Sigmoid colon (tissue), 7 donors: Measurements from ENCODE around the gene ZBED5. TPM values are rescaled to one million over a fixed set of nuclear protein-coding genes. Genes with fewer than 3 reads are reported as not detected.

Experiments
- DNase-seq: peaks from one replicate; pipeline ENCODE4 v3.0.0-alpha.2; 2019
- H3K27ac ChIP-seq, 4 donors: fragments of 200-600 bp; sonication (generic); one replicate each; pipeline ENCODE4 v1.5.1; 2016 to 2019; ENCODE audit warnings: mild to moderate bottlenecking in 1 of 4
- H3K27me3 ChIP-seq, 3 donors: fragments of 200-600 bp; sonication (generic); one replicate each; pipeline ENCODE4 v1.5.1; 2019; ENCODE audit warnings: mild to moderate bottlenecking in 1 of 3
- H3K36me3 ChIP-seq, 4 donors: fragments of 200-600 bp; sonication (generic); one replicate each; pipeline ENCODE4 v1.5.1; 2016 to 2019
- H3K4me1 ChIP-seq, 4 donors: fragments of 200-600 bp; sonication (generic); one replicate each; pipeline ENCODE4 v1.5.1; 2017 to 2019
- H3K4me3 ChIP-seq, 4 donors: fragments of 200-600 bp; sonication (generic); one replicate each; pipeline ENCODE4 v1.5.1; 2017 to 2019; ENCODE audit warnings: mild to moderate bottlenecking in 2 of 4, moderate library complexity in 1 of 4
- H3K9me3 ChIP-seq, 4 donors: fragments of 200-600 bp in 3 of 4; sonication (generic) in 3 of 4; one replicate each; pipeline versions ENCODE4 v1.5.1 to v1.6.1; 2013 to 2019
- EP300 ChIP-seq, 4 donors: sonication (generic); formaldehyde crosslinking; IDR thresholded peaks; one replicate each; pipeline ENCODE4 v1.6.1; 2017; ENCODE audit warnings: antibody characterized with exemption in 4 of 4
- POLR2A ChIP-seq, 2 donors: fragments of 450-650 bp; IDR thresholded peaks; one replicate each; pipeline ENCODE4 v1.6.1; 2016; ENCODE audit warnings: antibody characterized with exemption in 2 of 2, mild to moderate bottlenecking in 2 of 2, moderate library complexity in 2 of 2
- POLR2AphosphoS5 ChIP-seq, 4 donors: sonication (generic); formaldehyde crosslinking; IDR thresholded peaks; one replicate each; pipeline ENCODE4 v1.6.1; 2017; ENCODE audit warnings: antibody characterized with exemption in 4 of 4
- WGBS, 2 donors: extraction: QIAGEN DNeasy Blood & Tissue Kit; methylation state at CpG; one replicate each; pipeline ENCODE4 v1.1.7; 2013; 5-methylcytosine and 5-hydroxymethylcytosine counted together
- intact Hi-C: fragments of 100-400 bp; cut with DNase I; formaldehyde crosslinking; loops from one replicate; pipeline ENCODE4 v1.15.1; 2023
- polyA plus RNA-seq, 3 donors: library from polyadenylated mRNA; stranded (reverse); fragments of 200-250 nt; gene quantifications; one replicate each; pipeline ENCODE4 v1.2.3, GENCODE V29; 2013
- total RNA-seq, 4 donors: library from RNA; depleted of rRNA; stranded (reverse); fragments of >200 nt; gene quantifications; one replicate each; pipeline ENCODE4 v1.1.0, GENCODE V29; 2016
- TF ChIP-seq, protein P1 (sequence below), 4 experiments: fragments of 450-650 bp in 3 of 4; fragments of 200-600 bp in 1 of 4; IDR thresholded peaks; one replicate each; pipeline ENCODE4 v1.5.1; 2016 to 2019; ENCODE audit warnings: antibody characterized with exemption in 4 of 4, mild to moderate bottlenecking in 3 of 4, moderate library complexity in 2 of 4
- donor health status: healthy with polysubstance abuse.
- donor health status: Bipolar disorder and iron deficiency.
- donor health status: healthy.

Gene ZBED5
- total and polyA plus RNA-seq, 7 donors, result 9.0 to 51.7 (median 34.9) TPM

- no peaks in the 10 kb centered on the region for H3K27me3 ChIP-seq
- peaks cover 0 to 47% (median 39%) of the 10 kb centered on the region in 4 donors for H3K4me1 ChIP-seq
- intact Hi-C loops, result no loop called here
- no peak for TF ChIP-seq EP300 (IDR thresholded peaks at IDR 0.05)
- no peak for TF ChIP-seq POLR2A (IDR thresholded peaks at IDR 0.05)
- TF ChIP-seq POLR2AphosphoS5 (IDR thresholded peaks at IDR 0.05), result no peak
- TF ChIP-seq, protein P1, sequence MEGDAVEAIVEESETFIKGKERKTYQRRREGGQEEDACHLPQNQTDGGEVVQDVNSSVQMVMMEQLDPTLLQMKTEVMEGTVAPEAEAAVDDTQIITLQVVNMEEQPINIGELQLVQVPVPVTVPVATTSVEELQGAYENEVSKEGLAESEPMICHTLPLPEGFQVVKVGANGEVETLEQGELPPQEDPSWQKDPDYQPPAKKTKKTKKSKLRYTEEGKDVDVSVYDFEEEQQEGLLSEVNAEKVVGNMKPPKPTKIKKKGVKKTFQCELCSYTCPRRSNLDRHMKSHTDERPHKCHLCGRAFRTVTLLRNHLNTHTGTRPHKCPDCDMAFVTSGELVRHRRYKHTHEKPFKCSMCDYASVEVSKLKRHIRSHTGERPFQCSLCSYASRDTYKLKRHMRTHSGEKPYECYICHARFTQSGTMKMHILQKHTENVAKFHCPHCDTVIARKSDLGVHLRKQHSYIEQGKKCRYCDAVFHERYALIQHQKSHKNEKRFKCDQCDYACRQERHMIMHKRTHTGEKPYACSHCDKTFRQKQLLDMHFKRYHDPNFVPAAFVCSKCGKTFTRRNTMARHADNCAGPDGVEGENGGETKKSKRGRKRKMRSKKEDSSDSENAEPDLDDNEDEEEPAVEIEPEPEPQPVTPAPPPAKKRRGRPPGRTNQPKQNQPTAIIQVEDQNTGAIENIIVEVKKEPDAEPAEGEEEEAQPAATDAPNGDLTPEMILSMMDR (IDR thresholded peaks at IDR 0.05), result no peak
- H3K9me3 ChIP-seq, result no peaks in the 10 kb centered on the region
- H3K4me3 ChIP-seq, result no peak overlapping the region
- WGBS, 2 donors, result 87 to 91% methylated on average over 9 of the region's 9 CpGs
- H3K27ac ChIP-seq, result no peak overlapping the region
- no peaks in the 10 kb centered on the region for H3K36me3 ChIP-seq
- no peak for DNase-seq
Observed at GRCh38 chr11:10896493-10896892, 38.6 kb upstream of the ZBED5 start.

- intact Hi-C loops, result no loop called here
- H3K27me3 ChIP-seq, result no peaks in the 10 kb centered on the region
- TF ChIP-seq POLR2AphosphoS5 (IDR thresholded peaks at IDR 0.05), result no peak
- TF ChIP-seq, protein P1 (IDR thresholded peaks at IDR 0.05), result no peak
- no peak for TF ChIP-seq POLR2A (IDR thresholded peaks at IDR 0.05)
- no peak for TF ChIP-seq EP300 (IDR thresholded peaks at IDR 0.05)
- H3K4me3 ChIP-seq, result no peak overlapping the region
- H3K4me1 ChIP-seq, result peaks cover 0 to 35% (median 27%) of the 10 kb centered on the region in 4 donors
- DNase-seq, result no peak
- WGBS, 2 donors, result 95 to 96% methylated on average over 2 of the region's 2 CpGs
- no peak overlapping the region for H3K27ac ChIP-seq
- H3K36me3 ChIP-seq, result no peaks in the 10 kb centered on the region
- peaks cover 0 to 2% (median 0%) of the 10 kb centered on the region in 4 donors for H3K9me3 ChIP-seq
Observed at GRCh38 chr11:10895285-10895684, 37.4 kb upstream of the ZBED5 start.

- 93 to 94% methylated on average over 1 of the region's 1 CpG for WGBS, 2 donors
- no peaks in the 10 kb centered on the region for H3K27me3 ChIP-seq
- H3K36me3 ChIP-seq, result no peaks in the 10 kb centered on the region
- peaks cover 0 to 3% (median 0%) of the 10 kb centered on the region in 4 donors for H3K9me3 ChIP-seq
- peak overlapping the region in 1 of 4 donors; percentile 19 for H3K27ac ChIP-seq
- TF ChIP-seq POLR2A (IDR thresholded peaks at IDR 0.05) (no peak), POLR2AphosphoS5 (IDR thresholded peaks at IDR 0.05) (no peak), EP300 (IDR thresholded peaks at IDR 0.05) (no peak)
- TF ChIP-seq, protein P1 (IDR thresholded peaks at IDR 0.05), result no peak
- peaks cover 0 to 29% (median 22%) of the 10 kb centered on the region in 4 donors for H3K4me1 ChIP-seq
- intact Hi-C loops, result no loop called here
- no peak for DNase-seq
- H3K4me3 ChIP-seq, result no peak overlapping the region
Observed at GRCh38 chr11:10894666-10895065, 36.8 kb upstream of the ZBED5 start.

- intact Hi-C loops, result no loop called here
- H3K27ac ChIP-seq, result peak overlapping the region in 2 of 4 donors; percentile 19 to 34
- no peak overlapping the region for H3K4me3 ChIP-seq
- no peak for DNase-seq
- peaks cover 0 to 20% (median 12%) of the 10 kb centered on the region in 4 donors for H3K4me1 ChIP-seq
- peaks cover 0 to 3% (median 0%) of the 10 kb centered on the region in 4 donors for H3K9me3 ChIP-seq
- TF ChIP-seq POLR2AphosphoS5 (IDR thresholded peaks at IDR 0.05) (peak in 1 of 4 donors; percentile 35), EP300 (IDR thresholded peaks at IDR 0.05) (no peak), POLR2A (IDR thresholded peaks at IDR 0.05) (no peak)
- TF ChIP-seq, protein P1 (IDR thresholded peaks at IDR 0.05), result peak in 2 of 4 experiments; percentile 21 to 22
- H3K36me3 ChIP-seq, result no peaks in the 10 kb centered on the region
- no peaks in the 10 kb centered on the region for H3K27me3 ChIP-seq
Observed at GRCh38 chr11:10893714-10894151, 35.9 kb upstream of the ZBED5 start.

DNA sequence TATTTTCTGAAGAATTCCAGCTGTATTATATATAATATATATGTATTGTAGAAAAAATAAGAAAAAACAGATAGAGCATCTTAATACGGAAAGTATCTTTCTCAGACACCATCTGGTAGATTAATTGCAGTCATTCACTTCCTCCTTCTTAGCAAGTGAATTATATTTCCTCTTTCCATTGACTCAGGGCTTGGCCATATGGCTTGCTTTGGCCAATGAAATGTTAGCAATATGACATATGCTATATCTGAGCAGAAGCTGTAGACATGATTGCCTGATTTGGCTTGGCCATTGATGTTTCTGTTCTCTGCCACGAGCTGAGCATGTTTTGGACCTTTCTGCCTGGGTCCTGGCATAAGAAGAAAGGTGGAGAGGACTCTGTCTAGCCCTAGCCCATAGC, 34.4 kb upstream of the ZBED5 start:
- 66 to 71% methylated on average over 2 of the region's 2 CpGs for WGBS, 2 donors
- no peak for TF ChIP-seq POLR2AphosphoS5 (IDR thresholded peaks at IDR 0.05)
- TF ChIP-seq, protein P1 (IDR thresholded peaks at IDR 0.05), result no peak
- intact Hi-C loops, result no loop called here
- H3K27ac ChIP-seq, result no peak overlapping the region
- peaks cover 0 to 20% (median 3%) of the 10 kb centered on the region in 4 donors for H3K4me1 ChIP-seq
- H3K36me3 ChIP-seq, result no peaks in the 10 kb centered on the region
- no peak for DNase-seq
- peaks cover 0 to 3% (median 0%) of the 10 kb centered on the region in 4 donors for H3K9me3 ChIP-seq
- H3K4me3 ChIP-seq, result no peak overlapping the region
- no peaks in the 10 kb centered on the region for H3K27me3 ChIP-seq
